Fibroblast of pulmonary artery (primary cell): Measurements from ENCODE around the gene XYLT1.

Experiments
- DNase-seq: peaks from one replicate; pipeline ENCODE4 v3.0.0-alpha.2; 2010; ENCODE audit warnings: low read depth
- H3K4me3 ChIP-seq: replicated peaks from 2 replicates; pipeline ENCODE4 v1.5.1; 2011; ENCODE audit warnings: low read depth, mild to moderate bottlenecking, control low read depth, low read length, moderate library complexity
- TF ChIP-seq, protein P1 (sequence below): IDR thresholded peaks from 2 replicates; pipeline ENCODE4 v1.5.1; 2011; ENCODE audit warnings: mild to moderate bottlenecking, control low read depth, low read length, inconsistent platforms; ENCODE audit errors: missing control alignments

The XYLT1 gene

DNA sequence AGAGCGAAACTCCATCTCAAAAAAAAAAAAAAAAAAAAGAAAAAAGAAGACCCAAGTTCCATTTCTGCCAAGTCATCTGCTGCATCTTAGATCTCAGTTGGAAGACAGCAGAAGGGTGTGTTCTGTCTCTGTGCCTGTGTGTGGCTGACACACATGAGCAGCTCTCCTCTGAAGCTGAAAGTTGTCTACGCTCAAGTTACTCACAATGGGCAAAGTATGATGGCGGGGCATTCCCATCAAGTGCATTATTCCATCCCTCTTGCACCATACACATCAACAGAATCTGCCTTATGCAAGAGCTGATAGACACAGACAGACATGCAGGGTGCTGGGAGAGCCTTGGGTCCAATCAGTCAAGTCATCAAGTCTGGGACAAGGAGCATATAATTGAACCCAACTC, 402.2 kb downstream of the XYLT1 start:
- DNase-seq: no peak
- H3K4me3 ChIP-seq: no peak overlapping the region
- TF ChIP-seq, protein P1, sequence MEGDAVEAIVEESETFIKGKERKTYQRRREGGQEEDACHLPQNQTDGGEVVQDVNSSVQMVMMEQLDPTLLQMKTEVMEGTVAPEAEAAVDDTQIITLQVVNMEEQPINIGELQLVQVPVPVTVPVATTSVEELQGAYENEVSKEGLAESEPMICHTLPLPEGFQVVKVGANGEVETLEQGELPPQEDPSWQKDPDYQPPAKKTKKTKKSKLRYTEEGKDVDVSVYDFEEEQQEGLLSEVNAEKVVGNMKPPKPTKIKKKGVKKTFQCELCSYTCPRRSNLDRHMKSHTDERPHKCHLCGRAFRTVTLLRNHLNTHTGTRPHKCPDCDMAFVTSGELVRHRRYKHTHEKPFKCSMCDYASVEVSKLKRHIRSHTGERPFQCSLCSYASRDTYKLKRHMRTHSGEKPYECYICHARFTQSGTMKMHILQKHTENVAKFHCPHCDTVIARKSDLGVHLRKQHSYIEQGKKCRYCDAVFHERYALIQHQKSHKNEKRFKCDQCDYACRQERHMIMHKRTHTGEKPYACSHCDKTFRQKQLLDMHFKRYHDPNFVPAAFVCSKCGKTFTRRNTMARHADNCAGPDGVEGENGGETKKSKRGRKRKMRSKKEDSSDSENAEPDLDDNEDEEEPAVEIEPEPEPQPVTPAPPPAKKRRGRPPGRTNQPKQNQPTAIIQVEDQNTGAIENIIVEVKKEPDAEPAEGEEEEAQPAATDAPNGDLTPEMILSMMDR: no peak

DNA sequence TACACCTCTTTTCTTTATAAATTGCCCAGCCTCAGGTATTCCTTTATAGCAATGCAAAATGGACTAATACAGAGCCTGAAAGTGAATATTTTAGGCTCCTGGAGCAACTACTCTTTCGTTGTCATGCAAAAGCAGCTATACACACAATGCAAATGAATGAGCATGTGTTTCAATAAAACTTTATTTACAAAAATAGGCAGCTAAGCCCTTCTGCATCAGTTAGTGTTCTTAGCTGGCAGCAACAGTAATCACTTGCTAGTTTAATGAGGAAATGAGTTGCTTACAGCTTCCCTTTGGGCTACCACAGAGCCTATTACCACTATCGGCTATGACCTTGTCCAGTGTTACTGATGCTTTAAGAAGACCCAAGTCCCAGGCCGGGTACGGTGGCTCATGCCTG, 402.9 kb downstream of the XYLT1 start:
- no peak for DNase-seq
- TF ChIP-seq, protein P1: no peak

DNA sequence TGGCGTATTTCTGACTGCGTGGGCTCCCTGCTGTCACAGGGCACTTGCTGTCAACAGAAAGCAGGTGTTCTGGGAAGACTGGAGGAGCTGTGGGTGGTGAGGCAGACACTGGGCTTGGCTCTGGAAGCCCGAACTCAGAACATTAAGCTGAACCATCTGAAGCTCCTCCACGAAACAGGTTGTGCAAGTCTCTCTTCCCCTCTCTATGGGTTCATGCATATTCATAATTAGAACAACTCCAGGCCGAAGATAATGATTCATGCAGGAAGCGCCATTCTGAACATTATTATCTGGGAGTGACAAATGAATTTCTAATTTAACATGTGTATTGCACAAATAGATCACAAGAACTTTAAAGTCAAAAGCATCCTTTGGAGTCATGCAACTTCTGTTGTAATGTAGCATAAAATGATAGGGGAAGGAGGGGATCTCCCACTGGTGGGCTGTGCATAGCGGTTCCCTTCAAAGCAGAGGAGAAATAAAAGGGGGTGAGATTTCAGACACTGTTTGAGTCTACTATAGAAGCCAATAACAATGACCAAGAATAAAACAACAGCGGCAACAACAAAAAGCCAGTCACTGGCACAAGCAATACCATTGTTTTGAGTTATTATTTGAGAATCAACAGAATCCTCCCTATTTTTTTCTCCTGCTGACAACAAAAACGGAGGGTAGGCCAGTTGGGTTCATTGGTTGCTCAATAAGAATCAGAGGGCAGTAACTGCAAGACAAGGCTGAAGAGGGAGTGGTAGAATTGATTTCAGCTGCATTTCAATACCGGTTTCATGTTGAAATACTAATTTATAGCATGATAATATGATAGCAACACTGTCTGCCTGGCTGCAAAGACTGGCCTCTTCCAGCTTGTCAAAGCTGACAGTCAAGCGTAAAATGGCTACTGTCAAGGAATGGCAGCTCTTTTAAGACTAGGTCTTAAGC, 407.3 kb downstream of the XYLT1 start:
- H3K4me3 ChIP-seq: no peak overlapping the region
- TF ChIP-seq, protein P1: no peak
- no peak for DNase-seq

More for the DNA sequence above, 402.9 kb downstream of the XYLT1 start:
- H3K4me3 ChIP-seq: no peak overlapping the region

DNA sequence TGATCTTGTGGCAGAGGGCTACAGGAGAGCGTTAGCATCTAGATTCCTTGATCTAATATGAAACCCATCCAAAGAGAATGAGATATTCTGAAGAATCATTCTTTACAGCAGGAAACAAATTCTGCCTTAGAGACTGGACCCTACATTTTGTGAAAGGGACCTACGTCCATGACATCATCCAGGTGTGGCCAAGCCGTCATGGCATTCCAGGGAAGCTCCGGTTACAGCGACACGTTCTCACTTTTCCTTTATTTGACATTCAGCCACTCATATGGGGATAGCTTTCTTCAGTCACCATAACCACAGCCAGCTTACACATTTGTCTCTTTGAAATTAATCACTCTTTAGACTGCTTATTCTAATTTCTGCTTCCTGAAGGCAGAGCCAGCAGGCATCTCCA, 408.1 kb downstream of the XYLT1 start:
- no peak for DNase-seq
- no peak overlapping the region for H3K4me3 ChIP-seq
- TF ChIP-seq, protein P1: no peak

DNA sequence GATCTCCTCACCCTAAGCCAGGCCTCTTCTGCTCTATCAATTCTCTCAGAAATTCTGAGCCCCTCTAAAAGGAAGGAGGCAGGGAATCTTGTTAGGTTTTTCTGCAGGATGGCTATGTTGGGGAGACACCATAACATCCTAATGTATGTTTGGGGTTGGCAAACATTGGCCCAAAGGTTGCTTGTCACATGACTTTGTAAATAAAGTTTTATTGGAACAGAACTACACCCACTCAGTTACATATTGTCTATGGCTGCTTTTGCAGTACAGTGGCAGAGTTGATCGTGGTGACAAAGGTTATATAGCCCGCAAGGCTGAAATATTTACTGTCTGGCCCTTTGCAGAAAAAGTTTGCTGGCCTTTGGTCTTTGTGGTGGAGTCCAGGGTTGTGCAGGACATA, 409.4 kb downstream of the XYLT1 start:
- H3K4me3 ChIP-seq: no peak overlapping the region
- TF ChIP-seq, protein P1: no peak
- no peak for DNase-seq

DNA sequence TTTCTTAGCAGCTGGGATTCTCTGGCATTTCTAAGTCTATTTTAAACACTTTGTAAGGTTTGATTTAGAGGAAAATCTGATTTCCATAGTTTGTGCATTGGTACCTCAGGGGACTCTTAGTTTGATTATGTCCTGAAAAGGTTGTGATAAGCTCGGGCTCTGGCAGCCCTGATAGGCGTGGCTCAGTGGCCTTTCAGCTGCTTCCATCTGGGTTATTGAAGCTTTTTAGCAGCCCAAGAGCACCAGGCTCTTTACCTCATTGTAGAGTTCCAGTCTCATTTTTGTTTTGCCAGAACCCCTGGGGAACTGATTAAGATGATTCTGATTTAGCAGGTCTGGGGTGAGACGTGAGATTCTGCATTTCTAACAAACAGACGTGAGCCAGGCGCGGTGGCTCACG, 412.3 kb downstream of the XYLT1 start:
- H3K4me3 ChIP-seq: no peak overlapping the region
- DNase-seq: no peak
- TF ChIP-seq, protein P1: no peak

DNA sequence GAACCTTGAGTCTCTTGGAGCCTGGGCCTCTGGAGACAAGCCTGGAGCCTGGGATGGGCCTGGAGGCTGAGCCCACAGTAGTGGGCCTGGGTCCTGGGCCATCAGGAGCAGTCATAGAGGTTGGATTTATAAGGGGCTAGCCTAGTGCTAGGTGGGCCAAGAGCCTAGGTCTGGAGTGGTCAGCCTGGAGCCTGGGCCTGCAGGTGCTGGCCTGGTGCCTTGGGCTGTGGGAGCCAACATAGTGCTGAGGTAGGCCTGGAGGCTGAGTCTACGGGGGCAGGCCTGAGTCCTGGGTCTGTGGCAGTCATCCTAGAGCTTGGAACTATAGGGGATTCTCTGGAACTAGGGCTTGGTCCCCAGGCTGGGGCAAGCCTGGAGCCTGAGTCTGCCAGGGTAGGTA, 414.1 kb downstream of the XYLT1 start:
- H3K4me3 ChIP-seq: no peak overlapping the region
- DNase-seq: no peak
- TF ChIP-seq, protein P1: no peak
